Breast epithelium (tissue), 3 donors: ENCODE results near the gene RNF186.

Source experiments
- POLR2A ChIP-seq: fragments of 450-650 bp; IDR thresholded peaks from one replicate; pipeline ENCODE4 v1.6.1; 2016; ENCODE audit warnings: antibody characterized with exemption, mild to moderate bottlenecking, moderate library complexity
- TF ChIP-seq, protein P1 (sequence below), 3 donors: fragments of 450-650 bp; IDR thresholded peaks; one replicate each; pipeline ENCODE4 v1.5.1; 2016 to 2017; ENCODE audit warnings: antibody characterized with exemption in 3 of 3, mild to moderate bottlenecking in 3 of 3, moderate library complexity in 3 of 3

- TF ChIP-seq, protein P1, sequence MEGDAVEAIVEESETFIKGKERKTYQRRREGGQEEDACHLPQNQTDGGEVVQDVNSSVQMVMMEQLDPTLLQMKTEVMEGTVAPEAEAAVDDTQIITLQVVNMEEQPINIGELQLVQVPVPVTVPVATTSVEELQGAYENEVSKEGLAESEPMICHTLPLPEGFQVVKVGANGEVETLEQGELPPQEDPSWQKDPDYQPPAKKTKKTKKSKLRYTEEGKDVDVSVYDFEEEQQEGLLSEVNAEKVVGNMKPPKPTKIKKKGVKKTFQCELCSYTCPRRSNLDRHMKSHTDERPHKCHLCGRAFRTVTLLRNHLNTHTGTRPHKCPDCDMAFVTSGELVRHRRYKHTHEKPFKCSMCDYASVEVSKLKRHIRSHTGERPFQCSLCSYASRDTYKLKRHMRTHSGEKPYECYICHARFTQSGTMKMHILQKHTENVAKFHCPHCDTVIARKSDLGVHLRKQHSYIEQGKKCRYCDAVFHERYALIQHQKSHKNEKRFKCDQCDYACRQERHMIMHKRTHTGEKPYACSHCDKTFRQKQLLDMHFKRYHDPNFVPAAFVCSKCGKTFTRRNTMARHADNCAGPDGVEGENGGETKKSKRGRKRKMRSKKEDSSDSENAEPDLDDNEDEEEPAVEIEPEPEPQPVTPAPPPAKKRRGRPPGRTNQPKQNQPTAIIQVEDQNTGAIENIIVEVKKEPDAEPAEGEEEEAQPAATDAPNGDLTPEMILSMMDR (IDR thresholded peaks at IDR 0.05): no peak
- no peak for TF ChIP-seq POLR2A
Observed at GRCh38 chr1:19809044-19809750, 5.9 kb downstream of the RNF186 start.
